ENCODE measurements around the gene PCBP3.
A peak's percentile ranks its signal among the peaks of the same experiment; 100 is the strongest.

PCBP3 gene

GRCh38 chr21:45735259-45736000 is 91.9 kb downstream of the PCBP3 start:
- DNase-seq = peak; percentile 81

DNA sequence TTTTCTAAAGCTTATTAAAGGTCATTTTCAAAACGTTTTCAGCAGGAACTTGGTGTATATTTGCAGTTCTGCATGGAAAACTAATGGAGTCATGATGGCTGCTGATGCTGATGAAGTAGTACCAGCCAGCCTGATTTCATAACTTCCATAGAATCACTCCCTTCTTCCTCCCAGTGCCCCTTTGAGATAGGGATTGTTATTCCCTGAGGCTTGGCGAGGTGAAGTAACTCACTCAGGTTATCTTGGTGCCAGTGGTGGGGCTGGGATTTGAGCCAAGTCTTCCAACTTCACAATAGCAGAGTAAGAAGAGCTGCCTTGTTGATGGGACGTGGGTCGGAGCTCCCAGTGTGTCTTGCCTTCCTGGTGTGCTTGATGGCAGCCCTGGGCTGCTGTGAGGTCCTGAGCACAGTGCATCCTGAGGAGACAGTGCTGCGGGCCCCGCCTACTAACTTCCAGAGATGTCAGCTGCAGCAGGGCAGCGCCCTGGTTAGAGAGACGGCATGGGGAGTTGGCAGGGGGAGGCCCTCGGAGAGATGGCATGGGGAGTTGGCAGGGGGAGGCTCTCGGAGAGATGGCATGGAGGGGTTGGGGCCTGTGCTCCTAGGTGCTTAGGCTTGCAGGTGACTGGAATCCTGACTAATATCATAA is 92.6 kb downstream of the PCBP3 start:
- peak; percentile 29 for DNase-seq

- DNase-seq = no peak
Measured at GRCh38 chr21:45736690-45737484, 93.4 kb downstream of the PCBP3 start.

GRCh38 chr21:45737485-45738166 is 94.1 kb downstream of the PCBP3 start:
- peak; percentile 35 for DNase-seq

- no peak for DNase-seq
Measured at GRCh38 chr21:45739218-45740087, 95.9 kb downstream of the PCBP3 start.

DNA sequence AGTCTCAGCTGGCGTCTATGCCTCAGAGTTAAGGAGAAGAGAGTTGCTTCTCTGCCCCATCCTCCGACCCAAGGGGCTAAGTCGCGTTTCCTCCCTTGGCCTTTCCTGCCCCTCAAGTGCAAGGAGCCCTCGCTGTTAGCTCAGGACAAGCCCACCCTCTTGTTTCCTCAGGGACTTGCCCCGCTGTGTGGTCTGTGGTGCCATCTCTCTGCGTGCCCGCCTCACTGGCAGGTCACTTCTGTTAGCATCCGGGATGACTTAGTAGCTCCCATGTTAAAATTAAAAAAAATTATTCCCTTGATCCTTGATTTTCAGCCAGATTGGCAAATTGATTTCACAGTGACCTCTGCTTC is 96.5 kb downstream of the PCBP3 start:
- DNase-seq = no peak

DNA sequence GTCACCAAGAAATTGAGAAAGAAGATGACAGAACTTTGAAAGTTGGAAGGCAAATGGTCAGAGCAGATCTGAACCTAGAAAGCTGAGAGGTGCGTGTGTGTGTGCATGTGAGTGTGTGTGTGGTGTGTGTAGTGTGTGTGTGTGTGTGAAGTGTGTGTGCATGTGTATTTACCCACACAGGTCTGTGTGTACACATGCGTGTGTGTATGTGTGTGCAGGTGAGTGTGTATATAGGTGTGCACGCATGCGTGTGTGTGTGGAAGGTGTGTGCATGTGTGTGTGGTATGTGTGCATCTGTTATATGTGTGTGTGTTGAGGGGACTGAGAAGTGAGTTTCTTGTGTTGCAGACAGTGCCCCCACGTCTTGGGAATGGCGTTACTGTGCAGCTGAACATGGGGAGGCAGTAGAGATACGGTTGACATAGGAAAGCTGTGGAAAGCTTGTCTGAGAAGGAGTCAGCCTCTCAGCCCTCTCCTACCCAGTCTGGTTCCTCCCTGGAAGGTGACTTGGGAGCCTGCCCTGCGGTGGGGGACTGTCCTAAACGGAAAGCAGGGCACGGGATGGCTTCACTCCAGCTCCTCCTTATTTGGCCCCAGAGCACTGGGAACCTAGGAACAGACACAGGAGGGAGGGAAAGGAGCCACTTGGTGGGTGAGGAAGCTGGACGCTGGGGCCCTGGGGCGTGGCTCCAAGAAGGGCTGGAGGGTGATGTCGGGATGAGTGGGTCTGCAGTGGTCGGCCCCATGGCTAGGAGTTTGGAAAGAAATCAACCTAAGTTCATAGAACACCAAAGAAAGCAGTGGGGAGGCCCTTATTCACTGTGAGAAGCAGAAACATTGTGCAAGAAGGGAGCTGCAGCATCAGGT is 97.2 kb downstream of the PCBP3 start:
- no peak for DNase-seq

GRCh38 chr21:45741691-45742090 is 98.2 kb downstream of the PCBP3 start:
- DNase-seq = no peak

DNA sequence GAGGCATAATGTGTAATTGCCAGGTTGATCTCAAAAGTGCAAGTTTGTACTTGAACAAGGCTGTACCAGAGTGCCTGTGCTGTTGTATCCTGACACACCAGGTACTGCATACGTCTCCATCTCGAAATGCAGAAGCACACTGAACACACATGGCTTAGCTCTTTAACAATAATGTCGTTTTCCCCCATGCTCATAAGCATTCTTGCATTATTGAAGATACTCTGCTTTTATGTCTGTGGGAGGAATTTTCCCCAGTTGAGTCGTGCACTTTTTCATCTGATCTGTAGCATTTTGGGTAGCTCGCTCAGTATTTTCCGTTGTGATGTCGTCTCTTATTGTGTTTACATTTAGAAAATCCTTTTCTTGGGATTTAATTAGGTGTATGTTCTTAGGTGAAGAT is 98.7 kb downstream of the PCBP3 start:
- no peak for DNase-seq

- peak; percentile 85 for DNase-seq
Measured at GRCh38 chr21:45745256-45745655, 101.7 kb downstream of the PCBP3 start.

DNA sequence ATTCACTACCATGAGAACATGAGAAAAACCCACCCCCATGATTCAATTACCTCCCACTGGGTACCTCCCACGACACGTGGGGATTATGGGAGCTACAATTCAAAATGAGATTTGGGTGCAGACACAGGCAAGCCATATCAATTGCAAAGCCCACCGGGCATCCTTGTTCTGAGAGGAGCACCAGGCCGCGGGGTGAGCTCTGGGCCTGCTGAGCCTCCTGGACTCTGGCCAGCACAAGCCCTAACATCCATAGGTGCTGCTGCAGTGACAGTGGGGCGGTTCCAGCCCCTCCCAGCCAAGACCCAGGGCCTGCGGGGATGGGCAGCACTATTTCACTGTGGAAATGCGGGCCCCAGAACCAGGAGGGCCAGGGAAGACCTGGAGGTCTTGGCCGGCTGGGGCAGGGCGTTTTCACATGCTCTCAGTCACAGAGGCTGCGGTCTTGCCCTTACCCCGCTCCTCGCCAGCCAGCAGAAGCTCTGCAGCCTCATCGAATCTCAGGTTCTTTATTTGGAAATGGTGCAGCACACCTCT is 103.8 kb downstream of the PCBP3 start:
- peak; percentile 58 for DNase-seq

GRCh38 chr21:45747802-45748445 is 104.4 kb downstream of the PCBP3 start:
- DNase-seq = peak; percentile 83

GRCh38 chr21:45748593-45748992 is 105.1 kb downstream of the PCBP3 start:
- peak; percentile 73 for DNase-seq

DNA sequence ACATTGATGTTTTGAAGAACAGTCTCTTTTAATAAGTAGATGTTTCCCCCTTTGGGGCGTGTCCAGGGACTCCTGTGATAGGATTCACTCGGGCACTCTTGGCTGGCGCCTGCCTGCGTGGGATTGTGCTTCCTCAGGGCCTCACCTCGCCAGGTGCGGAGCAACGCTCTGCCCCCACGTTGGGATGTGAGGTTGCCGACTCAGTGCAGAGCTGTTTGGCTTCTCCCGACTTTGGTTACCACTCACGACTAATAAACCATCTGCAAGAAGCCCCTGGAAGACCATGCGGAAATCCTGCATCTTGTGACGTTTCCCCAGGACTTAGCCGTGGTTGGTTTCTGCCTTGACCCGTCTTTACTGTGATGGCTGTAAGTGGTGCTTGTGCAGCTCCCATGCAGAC is 106.4 kb downstream of the PCBP3 start:
- DNase-seq = no peak

DNA sequence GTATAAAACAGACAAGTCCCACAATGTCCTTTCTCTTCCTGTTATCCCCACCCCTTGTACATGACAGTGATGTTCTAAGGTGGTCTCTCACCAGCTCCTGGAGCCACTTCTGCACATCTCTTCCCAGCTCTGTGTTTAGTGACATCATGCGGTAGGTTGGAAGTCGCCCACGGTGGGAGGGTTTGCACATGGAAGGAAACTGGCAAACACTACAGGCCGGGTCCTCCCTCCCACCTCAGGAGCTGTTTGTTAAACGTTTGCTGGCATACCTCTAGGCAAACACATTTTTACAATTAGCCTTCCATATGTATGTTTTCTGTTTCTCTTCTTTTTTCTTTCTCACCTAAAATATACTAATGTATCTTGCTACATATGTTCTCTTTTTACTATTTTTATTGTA is 107.4 kb downstream of the PCBP3 start:
- no peak for DNase-seq

- no peak for DNase-seq
Measured at GRCh38 chr21:45753445-45753844, 109.9 kb downstream of the PCBP3 start.

DNA sequence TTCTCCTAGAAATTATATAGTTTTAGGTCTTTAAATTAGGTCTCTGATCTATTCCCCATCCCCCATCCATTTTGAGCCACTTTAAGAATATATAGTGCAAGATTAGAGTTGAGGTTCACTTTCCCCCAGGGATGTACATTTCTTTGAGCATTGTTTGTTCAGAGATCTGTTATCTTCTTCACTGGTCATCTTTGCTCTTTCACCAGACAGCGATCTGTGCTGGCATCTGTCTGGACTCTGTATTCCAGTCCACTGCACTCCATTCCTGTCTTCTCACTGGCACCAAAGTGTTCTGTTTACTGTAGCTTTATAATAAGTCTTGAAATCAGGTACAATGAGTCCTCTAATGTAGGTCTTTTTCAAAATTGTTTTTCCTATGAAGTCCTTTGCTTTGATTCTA is 112.5 kb downstream of the PCBP3 start:
- no peak for DNase-seq

GRCh38 chr21:45756669-45757068 is 113.1 kb downstream of the PCBP3 start:
- no peak for DNase-seq

GRCh38 chr21:45761704-45762103 is 118.2 kb downstream of the PCBP3 start:
- no peak for DNase-seq

DNA sequence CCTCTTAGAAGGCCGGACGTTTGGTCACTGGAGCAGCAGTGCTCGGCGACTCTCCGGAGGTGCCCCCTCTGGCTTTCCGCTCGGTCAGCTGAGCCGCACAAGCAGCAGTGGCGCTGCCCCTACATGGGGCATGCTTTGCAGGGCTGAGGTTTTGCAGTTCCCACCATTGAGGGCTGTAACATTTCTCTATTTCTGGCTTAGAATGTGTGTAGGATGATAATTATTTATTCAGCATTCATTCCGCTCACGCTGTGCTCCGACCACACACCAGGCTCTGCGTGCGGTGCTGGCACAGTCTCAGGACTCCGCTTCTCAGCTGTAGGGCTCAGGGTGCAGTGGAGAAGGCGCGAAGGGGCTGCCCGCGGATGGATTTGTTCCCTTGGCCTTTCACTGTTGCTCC is 119.5 kb downstream of the PCBP3 start:
- no peak for DNase-seq

- DNase-seq = no peak
Measured at GRCh38 chr21:45763506-45763905, 120.0 kb downstream of the PCBP3 start.
